Fibroblast of villous mesenchyme (primary cell): ENCODE data around the gene TBC1D5. TPM values are rescaled to one million over a fixed set of nuclear protein-coding genes. Genes with fewer than 3 reads are reported as not detected.

Source experiments
- DNase-seq: peaks from one replicate; pipeline ENCODE4 v3.0.0-alpha.2; 2010; ENCODE audit warnings: low read depth
- H3K4me3 ChIP-seq: 2 replicates; pipeline ENCODE4 v1.5.1; 2011; ENCODE audit warnings: low read depth, mild to moderate bottlenecking, low read length
- total RNA-seq: library from RNA; depleted of rRNA; stranded (reverse); fragments of >200 nt; gene quantifications from 2 replicates; pipeline ENCODE4 v1.2.3, GENCODE V29; 2012
- TF ChIP-seq, protein P1 (sequence below): IDR thresholded peaks from 2 replicates; pipeline ENCODE4 v1.5.1; 2012; ENCODE audit warnings: low read depth, mild to moderate bottlenecking, low read length; ENCODE audit not compliant: insufficient read depth

The TBC1D5 gene
- total RNA-seq, 1 donor, result 107 TPM

DNA sequence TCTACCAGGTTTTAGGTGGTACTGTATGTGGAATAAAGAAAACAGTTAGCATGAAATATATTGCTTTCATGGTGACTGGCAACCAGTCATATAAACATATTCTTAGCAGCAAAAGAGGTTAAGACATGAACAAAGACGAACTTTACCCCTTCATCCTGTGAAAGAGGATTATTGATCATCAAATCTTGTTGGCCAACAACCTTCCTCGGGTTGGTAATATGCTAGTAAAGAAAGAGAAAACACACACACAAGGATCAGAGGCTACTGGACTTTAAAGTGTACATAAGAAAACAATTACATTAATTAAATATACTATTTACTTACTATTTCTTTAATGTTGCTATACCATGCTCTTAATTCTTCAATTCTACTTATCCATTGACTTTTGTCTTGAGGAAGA is 337.9 kb downstream of the TBC1D5 start:
- DNase-seq, result no peak

DNA sequence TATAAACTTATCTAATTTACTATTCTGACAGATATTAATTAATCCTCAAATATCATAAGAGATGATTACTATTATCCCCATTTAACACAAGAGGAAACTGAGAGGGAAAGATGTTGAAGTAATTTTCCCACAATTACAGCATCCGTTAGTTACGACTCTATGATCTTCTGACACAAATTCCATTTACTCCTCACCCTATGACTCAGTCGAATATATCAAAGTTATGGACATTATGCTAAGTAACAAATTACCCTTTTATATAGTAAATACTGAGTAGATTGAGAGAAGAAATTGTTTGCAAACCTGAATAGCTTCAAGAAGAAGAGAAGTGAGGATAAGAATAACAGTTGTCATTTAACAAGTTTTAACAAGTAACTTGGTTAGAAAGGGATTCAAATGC is 340.0 kb downstream of the TBC1D5 start:
- no peak for DNase-seq
- H3K4me3 ChIP-seq, result no peak overlapping the region
- TF ChIP-seq, protein P1, sequence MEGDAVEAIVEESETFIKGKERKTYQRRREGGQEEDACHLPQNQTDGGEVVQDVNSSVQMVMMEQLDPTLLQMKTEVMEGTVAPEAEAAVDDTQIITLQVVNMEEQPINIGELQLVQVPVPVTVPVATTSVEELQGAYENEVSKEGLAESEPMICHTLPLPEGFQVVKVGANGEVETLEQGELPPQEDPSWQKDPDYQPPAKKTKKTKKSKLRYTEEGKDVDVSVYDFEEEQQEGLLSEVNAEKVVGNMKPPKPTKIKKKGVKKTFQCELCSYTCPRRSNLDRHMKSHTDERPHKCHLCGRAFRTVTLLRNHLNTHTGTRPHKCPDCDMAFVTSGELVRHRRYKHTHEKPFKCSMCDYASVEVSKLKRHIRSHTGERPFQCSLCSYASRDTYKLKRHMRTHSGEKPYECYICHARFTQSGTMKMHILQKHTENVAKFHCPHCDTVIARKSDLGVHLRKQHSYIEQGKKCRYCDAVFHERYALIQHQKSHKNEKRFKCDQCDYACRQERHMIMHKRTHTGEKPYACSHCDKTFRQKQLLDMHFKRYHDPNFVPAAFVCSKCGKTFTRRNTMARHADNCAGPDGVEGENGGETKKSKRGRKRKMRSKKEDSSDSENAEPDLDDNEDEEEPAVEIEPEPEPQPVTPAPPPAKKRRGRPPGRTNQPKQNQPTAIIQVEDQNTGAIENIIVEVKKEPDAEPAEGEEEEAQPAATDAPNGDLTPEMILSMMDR, result no peak

More for the DNA sequence above, 337.9 kb downstream of the TBC1D5 start:
- H3K4me3 ChIP-seq, result no peak overlapping the region
- TF ChIP-seq, protein P1, result no peak

DNA sequence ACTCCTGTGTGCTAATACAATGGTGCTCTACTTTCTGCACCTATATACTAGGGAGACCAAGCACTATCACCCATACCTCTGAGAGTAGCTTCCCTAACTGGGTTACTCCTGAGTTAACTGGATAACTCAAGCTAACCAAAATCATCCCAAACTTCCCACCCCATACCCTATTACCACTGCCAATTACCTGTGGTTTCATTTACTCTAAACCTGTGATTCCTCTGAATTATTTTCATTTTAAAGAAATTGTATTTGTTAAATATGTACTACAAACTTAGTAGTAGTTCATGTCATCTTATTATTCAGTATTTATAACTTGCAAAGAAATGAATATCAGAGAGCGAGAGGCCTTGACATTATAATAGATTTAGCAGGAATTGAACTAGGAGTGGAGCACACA is 340.5 kb downstream of the TBC1D5 start:
- TF ChIP-seq, protein P1, result no peak
- no peak overlapping the region for H3K4me3 ChIP-seq
- no peak for DNase-seq

DNA sequence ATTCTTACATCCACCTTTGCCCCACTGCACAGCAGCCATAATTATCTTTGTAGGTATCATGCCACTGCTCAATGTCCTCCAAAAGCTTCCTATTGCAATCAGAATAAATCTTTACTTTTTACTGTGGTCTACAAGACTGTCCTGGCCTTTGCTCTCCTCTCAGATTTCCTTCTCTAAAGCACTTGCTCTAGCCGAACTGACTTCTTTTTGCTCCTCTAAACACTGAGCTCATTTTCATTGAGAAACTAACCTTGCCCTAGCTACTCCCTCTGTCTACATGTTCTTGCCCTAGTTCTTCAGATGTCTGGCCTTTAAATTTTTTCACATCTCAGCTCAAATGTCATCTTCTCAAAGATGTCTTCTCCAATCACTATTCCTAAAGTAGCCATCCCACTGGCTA is 342.8 kb downstream of the TBC1D5 start:
- no peak overlapping the region for H3K4me3 ChIP-seq
- TF ChIP-seq, protein P1, result no peak
- DNase-seq, result no peak

DNA sequence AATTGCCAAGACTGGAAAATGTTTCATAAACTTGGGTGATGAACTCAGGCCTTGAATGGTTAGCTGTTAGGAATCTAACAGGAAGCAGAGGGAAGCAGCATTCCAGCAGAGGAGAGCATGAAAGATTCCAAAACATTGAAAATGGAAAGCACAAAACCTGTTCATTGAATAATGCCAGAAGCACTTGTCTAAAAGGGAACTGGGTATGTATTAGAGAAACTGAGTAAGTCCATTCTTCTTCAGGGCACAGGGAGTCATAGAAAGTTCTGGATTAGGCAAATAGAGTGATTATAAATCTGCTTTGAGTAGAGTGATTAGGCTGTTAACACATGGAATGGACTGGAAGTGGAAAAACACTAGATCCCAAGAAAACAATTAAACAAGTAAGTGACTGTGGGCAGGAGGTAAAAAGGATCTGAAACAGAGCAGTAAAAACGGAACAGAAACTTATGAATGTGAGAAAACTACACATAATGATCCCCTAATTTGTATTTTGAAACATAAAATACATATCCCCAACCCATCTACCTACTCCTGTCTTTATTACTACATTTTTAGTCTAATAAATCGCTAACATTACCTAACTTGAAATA is 343.4 kb downstream of the TBC1D5 start:
- TF ChIP-seq, protein P1, result no peak
- DNase-seq, result no peak
- no peak overlapping the region for H3K4me3 ChIP-seq

DNA sequence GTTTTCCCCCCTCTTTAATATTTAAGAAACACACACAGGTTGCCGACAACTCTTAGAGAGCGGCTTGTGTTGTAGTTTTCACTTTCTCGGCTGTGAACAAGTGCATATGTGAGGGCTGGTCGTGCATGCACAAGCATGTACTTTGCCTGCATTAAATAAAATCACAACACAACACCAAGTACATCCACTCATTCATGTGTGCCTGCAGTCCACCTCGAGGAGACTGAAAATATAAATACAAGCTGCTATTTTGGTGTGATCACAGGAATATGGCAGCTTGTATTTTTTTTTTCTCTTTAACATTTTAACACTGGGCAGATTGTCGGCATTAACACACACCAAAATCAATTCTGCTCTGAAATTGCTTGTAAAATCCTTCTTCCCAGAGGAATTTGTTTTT is 346.4 kb downstream of the TBC1D5 start:
- DNase-seq, result no peak
- no peak overlapping the region for H3K4me3 ChIP-seq
- TF ChIP-seq, protein P1, result no peak
